Small intestine (tissue), 7 donors: ENCODE data around the gene CA6. TPM values are rescaled to one million over a fixed set of nuclear protein-coding genes. Genes with fewer than 3 reads are reported as not detected.
A peak's percentile ranks its signal among the peaks of the same experiment; 100 is the strongest.
"Not testable (repeated sequence)": the region's sequence is repeated elsewhere in the genome, so short reads cannot be mapped to it uniquely, and the experiment has no call there.

Experiments used
- DNase-seq, 2 donors: peaks; one replicate each; pipeline versions ENCODE4 v3.0.0 to v3.0.0-alpha.2; 2013
- FAIRE-seq: peaks from 2 replicates; lab custom pipeline; 2012; peaks lifted over from hg19 to GRCh38; lab: Jason Lieb, UNC
- H3K27ac ChIP-seq, 3 donors: one replicate each; pipeline ENCODE4 v1.5.1; 2013; ENCODE audit warnings: low read length in 2 of 3, mild to moderate bottlenecking in 2 of 3, control low read depth in 1 of 3, inconsistent platforms in 1 of 3, low read depth in 1 of 3, moderate library complexity in 1 of 3
- H3K27me3 ChIP-seq, 3 donors: one replicate each; pipeline ENCODE4 v1.6.1; 2013; ENCODE audit warnings: low read length in 3 of 3, inconsistent platforms in 1 of 3; ENCODE audit not compliant: control insufficient read depth in 3 of 3, insufficient read depth in 3 of 3
- H3K36me3 ChIP-seq, 3 donors: one replicate each; pipeline ENCODE4 v1.6.1; 2013; ENCODE audit warnings: low read length in 3 of 3, inconsistent platforms in 1 of 3, low read depth in 1 of 3, mild to moderate bottlenecking in 1 of 3, moderate library complexity in 1 of 3; ENCODE audit not compliant: control insufficient read depth in 3 of 3, insufficient read depth in 2 of 3
- H3K4me1 ChIP-seq, 3 donors: one replicate each; pipeline ENCODE4 v1.6.1; 2013; ENCODE audit warnings: low read length in 2 of 3, inconsistent platforms in 1 of 3, low read depth in 1 of 3, mild to moderate bottlenecking in 1 of 3, moderate library complexity in 1 of 3; ENCODE audit not compliant: control insufficient read depth in 3 of 3, insufficient read depth in 2 of 3
- H3K4me3 ChIP-seq, 3 donors: one replicate each; pipeline ENCODE4 v1.5.1; 2013; ENCODE audit warnings: low read length in 3 of 3, control low read depth in 1 of 3, inconsistent platforms in 1 of 3, low read depth in 1 of 3, mild to moderate bottlenecking in 1 of 3, moderate library complexity in 1 of 3
- H3K9me3 ChIP-seq, 2 donors: one replicate each; pipeline ENCODE4 v1.6.1; 2013; ENCODE audit warnings: low read depth in 1 of 2, low read length in 1 of 2; ENCODE audit not compliant: control insufficient read depth in 2 of 2, insufficient read depth in 1 of 2
- WGBS, 3 donors: extraction: QIAGEN DNeasy Blood & Tissue Kit; methylation state at CpG; one replicate each; pipeline ENCODE4 v1.1.7; 2013; 5-methylcytosine and 5-hydroxymethylcytosine counted together
- polyA plus RNA-seq, 4 donors: library from polyadenylated mRNA; stranded (reverse) in 3 of 4; unstranded in 1 of 4; fragments of 200-250 nt in 3 of 4; fragments of 120-200 nt in 1 of 4; gene quantifications; one replicate each; pipeline versions ENCODE4 v1.2.1 to v1.2.3, GENCODE V29; 2013
- donor health status: healthy with polysubstance abuse.
- donor health status: control.
- donor health status: control.
- donor health status: Bipolar disorder and iron deficiency.
- donor health status: healthy.

CA6 gene
- polyA plus RNA-seq, 4 donors: not detected

DNA sequence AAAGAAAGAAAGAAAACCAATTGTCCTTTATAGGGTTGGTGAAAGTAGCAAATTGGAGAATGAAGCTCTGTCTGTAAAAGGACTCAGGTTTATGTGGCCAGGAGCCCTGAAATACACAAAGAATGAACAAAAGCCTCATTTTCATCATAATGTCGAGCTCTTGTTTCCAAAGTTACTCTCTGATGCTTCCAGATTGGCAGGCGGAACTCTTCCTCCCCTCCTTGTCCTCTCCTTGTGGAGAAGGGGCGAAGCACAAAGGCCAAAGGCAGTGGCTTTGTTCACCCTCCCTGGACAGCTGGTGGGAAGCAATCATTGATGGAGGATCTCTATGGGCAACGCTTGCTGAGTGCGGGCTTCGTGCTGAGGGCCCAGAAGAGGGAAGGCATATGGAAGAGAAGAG, 5.6 kb downstream of the CA6 start:
- no peak overlapping the region for H3K27ac ChIP-seq
- no peak for FAIRE-seq

DNA sequence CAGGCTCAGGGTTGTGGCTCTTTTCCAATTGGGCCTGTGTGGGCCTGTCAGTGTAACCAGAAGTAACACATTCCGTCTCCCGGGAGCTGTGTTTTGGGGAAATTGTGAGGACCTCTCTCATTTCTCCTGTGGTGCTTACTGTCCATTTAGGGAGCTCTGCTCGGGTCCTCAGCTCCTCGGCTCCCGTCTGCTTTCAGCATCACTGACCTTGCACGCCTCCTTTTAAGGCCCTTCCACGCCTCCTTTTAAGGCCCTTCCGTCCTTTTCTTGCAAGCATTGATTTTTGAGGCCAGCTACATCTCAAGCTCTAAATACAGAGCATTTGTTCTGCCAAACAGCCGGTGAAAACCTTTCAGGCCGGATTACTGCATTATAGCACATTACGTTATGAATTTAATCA, 9.7 kb downstream of the CA6 start:
- Histone ChIP-seq H3K27ac (no peak overlapping the region), H3K9me3 (no peaks in the 10 kb centered on the region), H3K36me3 (no peaks in the 10 kb centered on the region), H3K27me3 (no peaks in the 10 kb centered on the region), H3K4me3 (no peak overlapping the region), H3K4me1 (no peaks in the 10 kb centered on the region)
- no peak for FAIRE-seq
- DNase-seq: no peak
- WGBS, 3 donors: 87 to 91% (median 90%) methylated on average over 11 of the region's 11 CpGs

More for the DNA sequence above, 5.6 kb downstream of the CA6 start:
- DNase-seq: no peak
- 76 to 93% (median 87%) methylated on average over 5 to 6 of the region's 6 CpGs for WGBS, 3 donors
- Histone ChIP-seq H3K27me3 (no peaks in the 10 kb centered on the region), H3K4me3 (no peak overlapping the region), H3K4me1 (no peaks in the 10 kb centered on the region), H3K36me3 (no peaks in the 10 kb centered on the region), H3K9me3 (no peaks in the 10 kb centered on the region)

DNA sequence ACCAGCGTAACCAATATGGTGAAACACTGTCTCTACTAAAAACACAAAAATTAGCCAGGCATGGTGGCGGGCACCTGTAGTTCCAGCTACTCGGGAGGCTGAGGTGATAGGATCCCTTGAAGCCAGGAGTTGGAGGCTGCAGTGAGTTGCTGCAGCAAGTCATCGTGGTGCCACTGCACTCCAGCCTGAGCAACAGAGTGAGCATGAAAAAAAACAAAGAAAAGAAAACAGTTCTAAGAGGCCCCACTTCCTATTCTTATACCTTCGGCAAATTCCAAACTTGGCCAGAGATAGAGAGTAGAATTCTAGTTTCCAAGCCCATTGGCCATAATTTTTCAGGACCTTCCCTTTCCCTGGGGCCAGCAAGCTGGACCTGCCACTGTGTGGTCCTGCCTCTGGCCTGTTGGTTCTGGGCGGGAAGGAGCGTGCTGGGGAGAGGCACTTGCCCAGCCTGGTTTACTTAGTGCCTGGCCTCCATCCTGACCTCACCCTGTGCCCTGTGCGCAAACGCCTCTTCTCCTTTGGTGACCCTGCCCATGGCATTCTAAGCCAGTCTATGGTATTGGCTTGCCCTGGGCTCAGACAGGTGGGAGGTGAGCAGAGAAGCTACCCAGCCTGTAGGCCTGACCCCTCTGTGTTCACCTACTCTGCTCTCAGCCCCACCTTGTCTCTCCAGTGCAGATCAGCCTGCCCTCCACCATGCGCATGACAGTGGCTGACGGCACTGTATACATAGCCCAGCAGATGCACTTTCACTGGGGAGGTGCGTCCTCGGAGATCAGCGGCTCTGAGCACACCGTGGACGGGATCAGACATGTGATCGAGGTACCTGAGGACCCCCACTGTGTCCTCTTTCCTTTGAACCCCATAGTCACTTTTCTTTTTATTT, 11.0 kb downstream of the CA6 start:
- Histone ChIP-seq H3K4me1 (no peaks in the 10 kb centered on the region), H3K27me3 (no peaks in the 10 kb centered on the region), H3K9me3 (no peaks in the 10 kb centered on the region), H3K27ac (no peak overlapping the region), H3K4me3 (no peak overlapping the region), H3K36me3 (no peaks in the 10 kb centered on the region)
- no peak for DNase-seq
- WGBS, 3 donors: 87 to 93% (median 91%) methylated on average over 17 of the region's 17 CpGs
- no peak for FAIRE-seq

DNA sequence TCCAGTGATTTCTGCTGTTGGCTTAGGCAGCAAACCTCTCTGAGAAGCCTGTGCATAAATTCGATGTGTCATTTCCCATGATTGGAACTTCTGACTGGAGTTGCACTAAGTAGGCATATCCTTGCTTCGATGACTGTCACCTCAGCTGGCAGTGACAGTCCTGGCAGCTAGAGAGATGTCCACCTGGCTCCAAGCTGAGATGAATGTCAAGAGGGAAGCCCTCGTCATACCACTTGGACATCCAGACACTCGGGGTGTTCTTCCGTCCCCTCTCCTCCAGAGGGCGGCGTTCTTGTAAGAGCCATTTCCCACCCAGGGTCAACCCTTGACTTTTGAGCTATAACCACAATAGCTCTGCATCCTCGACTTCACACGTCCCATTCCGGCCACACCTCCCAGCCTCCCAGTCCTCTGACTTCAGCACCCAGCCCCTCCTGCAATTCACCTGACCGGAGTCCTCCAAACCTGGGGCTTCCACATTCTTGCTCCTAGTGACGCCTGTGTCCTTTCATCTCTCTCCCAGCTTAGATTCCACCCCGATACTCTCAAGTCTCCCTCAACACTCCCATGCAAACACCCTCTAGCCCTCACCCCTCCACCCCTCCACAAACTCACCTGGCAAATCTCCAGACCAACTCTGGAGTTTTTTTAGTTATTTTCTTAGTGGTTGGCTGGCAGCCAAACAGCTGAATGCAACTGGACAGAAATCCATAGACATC, 17.3 kb downstream of the CA6 start:
- WGBS, 3 donors: 21 to 31% (median 25%) methylated on average over 13 of the region's 13 CpGs
- DNase-seq: peak; percentile 75 to 84
- H3K9me3 ChIP-seq: no peaks in the 10 kb centered on the region

GRCh38 chr1:8963963-8964362, 18.3 kb downstream of the CA6 start:
- H3K9me3 ChIP-seq: no peaks in the 10 kb centered on the region
- H3K4me3 ChIP-seq: no peak overlapping the region
- 65 to 75% (median 73%) methylated on average over 8 of the region's 8 CpGs for WGBS, 3 donors
- H3K27me3 ChIP-seq: no peaks in the 10 kb centered on the region
- DNase-seq (no peak), FAIRE-seq (no peak)
- no peaks in the 10 kb centered on the region for H3K4me1 ChIP-seq
- H3K27ac ChIP-seq: no peak overlapping the region
- H3K36me3 ChIP-seq: no peaks in the 10 kb centered on the region

More for the DNA sequence above, 17.3 kb downstream of the CA6 start:
- no peak for FAIRE-seq
- Histone ChIP-seq H3K27ac (no peak overlapping the region), H3K27me3 (no peaks in the 10 kb centered on the region), H3K4me3 (no peak overlapping the region), H3K36me3 (no peaks in the 10 kb centered on the region), H3K4me1 (no peaks in the 10 kb centered on the region)

- DNase-seq: no peak
- WGBS, 3 donors: 91 to 94% (median 92%) methylated on average over 16 of the region's 16 CpGs
- Histone ChIP-seq H3K27ac (no peak overlapping the region), H3K4me1 (no peaks in the 10 kb centered on the region), H3K36me3 (no peaks in the 10 kb centered on the region), H3K27me3 (no peaks in the 10 kb centered on the region), H3K4me3 (no peak overlapping the region), H3K9me3 (no peaks in the 10 kb centered on the region)
- no peak for FAIRE-seq
Measured at GRCh38 chr1:8965121-8965820, 19.6 kb downstream of the CA6 start.

DNA sequence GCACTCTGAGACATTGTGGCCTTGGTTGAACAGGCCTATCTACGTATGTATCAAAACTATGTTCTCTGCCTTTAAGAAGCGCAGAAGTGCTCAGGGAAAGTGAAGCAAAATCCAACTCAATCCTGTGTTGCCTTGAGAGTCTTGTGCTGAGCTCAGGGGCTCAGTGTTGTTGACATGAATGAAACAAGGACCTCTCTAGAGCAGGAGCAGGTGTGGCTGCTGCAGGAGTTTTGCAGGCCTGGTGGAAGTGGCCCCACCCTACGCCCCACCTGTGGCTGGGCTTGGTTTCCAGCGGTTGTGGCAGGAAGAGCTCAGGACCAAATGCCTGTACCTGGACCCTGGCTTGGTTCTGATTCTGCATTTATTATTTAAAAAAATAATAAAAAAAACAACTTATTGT, 20.9 kb downstream of the CA6 start:
- Histone ChIP-seq H3K4me1 (no peaks in the 10 kb centered on the region), H3K27me3 (no peaks in the 10 kb centered on the region), H3K36me3 (no peaks in the 10 kb centered on the region), H3K4me3 (no peak overlapping the region), H3K9me3 (no peaks in the 10 kb centered on the region), H3K27ac (no peak overlapping the region)
- WGBS, 3 donors: 83 to 86% (median 85%) methylated on average over 4 of the region's 4 CpGs
- DNase-seq: no peak
- no peak for FAIRE-seq

DNA sequence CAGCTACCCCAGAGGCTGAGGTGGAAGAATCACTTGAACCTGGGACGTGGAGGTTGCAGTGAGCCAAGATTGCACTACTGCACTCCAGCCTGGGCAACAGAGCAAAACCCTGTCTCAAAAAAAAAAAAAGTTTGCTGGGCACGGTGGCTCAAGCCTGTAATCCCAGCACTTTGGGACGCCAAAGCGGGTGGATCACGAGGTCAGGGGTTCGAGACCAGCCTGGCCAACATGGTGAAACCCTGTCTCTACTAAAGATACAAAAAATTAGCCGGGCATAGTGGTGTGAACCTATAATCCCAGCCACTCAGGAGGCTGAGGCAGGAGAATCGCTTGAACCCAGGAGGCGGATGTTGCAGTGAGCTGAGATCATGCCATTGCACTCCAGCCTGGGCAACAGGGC, 23.2 kb downstream of the CA6 start:
- 81 to 90% (median 86%) methylated on average over 9 of the region's 9 CpGs for WGBS, 3 donors
- H3K27ac ChIP-seq: not testable (repeated sequence)

More for the DNA sequence above, 23.2 kb downstream of the CA6 start:
- H3K27me3 ChIP-seq, DNase-seq, FAIRE-seq, H3K4me1 ChIP-seq, H3K4me3 ChIP-seq, H3K36me3 ChIP-seq, H3K9me3 ChIP-seq: not testable (repeated sequence)
